Uterus (tissue), 2 donors: ENCODE results near the gene MORC1.

Source experiments
- CTCF ChIP-seq, 4 experiments: fragments of 200-600 bp in 2 of 4; fragments of 450-650 bp in 2 of 4; sonication (generic) in 2 of 4; IDR thresholded peaks; one replicate each; pipeline ENCODE4 v1.5.1; 2016 to 2019; ENCODE audit warnings: antibody characterized with exemption in 4 of 4, mild to moderate bottlenecking in 2 of 4, moderate library complexity in 1 of 4
- POLR2A ChIP-seq, 2 donors: fragments of 450-650 bp; IDR thresholded peaks; one replicate each; pipeline ENCODE4 v1.6.1; 2016; ENCODE audit warnings: antibody characterized with exemption in 2 of 2, mild to moderate bottlenecking in 1 of 2, moderate library complexity in 1 of 2

- no peak for TF ChIP-seq CTCF (IDR thresholded peaks at IDR 0.05)
- TF ChIP-seq POLR2A (IDR thresholded peaks at IDR 0.05), result no peak
Measured at GRCh38 chr3:109132801-109133473, 15.0 kb upstream of the MORC1 start.
